IPS DF 4.7 (cell line): Measurements from ENCODE around the gene GRPEL2.

ENCODE experiments used
- DNase-seq: peaks from one replicate; pipeline ENCODE4 v3.0.0-alpha.2; 2013; ENCODE audit warnings: low spot score; ENCODE audit errors: extremely low read depth

Gene GRPEL2

GRCh38 chr5:149319174-149319573 lies 26.1 kb upstream of the GRPEL2 start:
- DNase-seq, result no peak

- DNase-seq, result no peak
Observed at GRCh38 chr5:149320791-149321330, 24.4 kb upstream of the GRPEL2 start.

- DNase-seq, result no peak
Observed at GRCh38 chr5:149322518-149322917, 22.8 kb upstream of the GRPEL2 start.

DNA sequence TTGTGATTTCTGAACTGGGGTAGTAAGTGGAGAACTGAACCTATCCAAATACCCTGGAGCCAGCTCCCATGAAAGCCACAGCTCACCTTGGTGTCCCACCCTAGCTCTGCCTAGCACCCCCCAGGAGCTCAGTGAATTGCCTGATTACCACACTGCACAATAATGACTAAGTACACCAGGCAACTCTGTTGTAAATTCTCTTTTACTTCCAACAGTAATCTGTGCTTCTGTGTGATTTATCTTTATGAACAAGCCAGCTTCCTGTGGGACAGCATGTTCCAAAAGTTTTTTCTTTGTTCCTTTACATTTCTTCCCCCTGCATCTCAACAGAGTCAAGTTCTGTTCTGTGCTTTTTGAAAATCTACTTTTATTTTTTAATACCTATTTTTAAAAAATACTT lies 22.1 kb upstream of the GRPEL2 start:
- no peak for DNase-seq

DNA sequence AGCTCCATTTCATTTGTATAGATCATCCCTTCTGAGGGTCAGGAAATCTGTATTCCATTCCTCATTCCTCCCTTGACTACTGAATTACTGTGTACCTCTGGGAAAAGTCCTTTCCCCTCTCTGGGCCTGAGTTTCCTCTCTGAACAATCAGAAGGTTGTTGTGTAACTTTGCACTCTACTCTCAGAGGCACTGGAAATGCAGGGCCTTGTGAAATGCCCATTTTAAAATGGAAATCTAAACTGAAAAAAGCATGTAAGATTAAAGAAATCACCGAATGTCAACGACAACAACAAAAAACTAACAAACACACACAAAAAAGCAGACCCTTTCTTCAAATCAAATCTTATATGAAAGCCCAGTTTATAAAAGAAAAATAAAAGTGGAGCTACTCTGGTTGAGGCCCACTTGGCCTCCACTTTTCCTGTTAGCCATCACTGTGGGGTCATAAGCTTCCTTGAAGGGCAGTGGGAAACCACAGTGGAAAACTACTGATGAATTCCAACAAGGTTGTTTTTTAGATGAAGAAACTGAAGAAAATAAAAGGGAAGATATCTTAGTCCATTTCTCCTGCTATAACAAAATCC lies 21.6 kb upstream of the GRPEL2 start:
- no peak for DNase-seq

DNA sequence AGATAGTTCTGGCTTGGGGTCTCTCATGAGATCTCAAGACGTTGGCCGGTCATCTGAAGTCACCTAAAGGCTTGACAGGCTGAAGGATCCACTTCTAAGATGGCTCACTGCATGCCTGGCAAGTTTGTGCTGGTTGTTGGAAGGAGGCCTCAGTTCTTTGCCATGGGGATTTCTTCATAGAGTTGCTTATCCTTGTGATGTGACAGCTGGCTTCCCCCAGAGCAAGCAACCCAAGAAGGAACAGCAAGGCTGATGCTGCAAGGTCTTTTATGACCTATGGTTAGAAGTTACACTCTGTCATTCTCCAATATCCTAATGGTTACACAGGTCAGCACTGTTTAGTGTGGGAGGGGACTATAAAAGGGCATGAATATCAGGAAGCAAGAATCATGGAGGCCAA lies 20.7 kb upstream of the GRPEL2 start:
- no peak for DNase-seq

- DNase-seq, result no peak
Observed at GRCh38 chr5:149325166-149325735, 20.0 kb upstream of the GRPEL2 start.

DNA sequence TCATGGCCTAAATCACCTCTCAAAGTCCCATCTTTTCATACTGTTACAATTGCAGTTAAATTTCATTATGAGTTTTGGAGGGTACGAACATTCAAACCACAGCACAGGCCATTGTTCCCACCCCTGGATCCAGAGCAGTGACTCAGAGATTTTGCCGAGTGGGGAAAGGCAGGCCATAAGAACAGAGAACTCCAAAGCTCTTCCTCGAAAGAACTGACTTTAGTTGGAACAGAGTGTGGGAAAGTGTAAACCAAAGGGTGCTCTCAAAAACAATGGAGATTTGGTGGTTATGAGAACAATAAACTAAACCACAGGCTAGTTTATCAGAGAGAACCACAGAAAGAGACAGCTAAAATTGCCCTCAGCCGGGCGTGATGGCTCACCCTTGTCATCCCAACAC lies 19.4 kb upstream of the GRPEL2 start:
- DNase-seq, result no peak

DNA sequence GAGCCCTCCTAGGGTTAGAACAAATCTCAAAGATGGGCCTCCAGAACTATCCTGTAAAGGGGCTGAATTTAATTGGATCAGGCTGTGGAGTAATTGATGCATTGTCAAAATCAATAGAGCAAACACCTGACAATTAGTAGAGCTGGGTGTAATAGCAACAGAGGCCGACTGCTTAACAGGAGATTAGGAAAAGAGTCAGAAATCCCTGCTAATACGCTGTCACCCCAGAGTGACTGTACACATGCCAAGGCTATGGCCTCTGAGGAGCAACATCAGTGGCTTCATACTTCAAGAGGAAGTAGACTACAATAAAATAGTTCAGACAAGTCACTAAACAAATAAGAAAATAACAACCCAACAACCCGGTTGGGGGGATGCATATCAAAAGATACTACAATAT lies 18.7 kb upstream of the GRPEL2 start:
- DNase-seq, result no peak

DNA sequence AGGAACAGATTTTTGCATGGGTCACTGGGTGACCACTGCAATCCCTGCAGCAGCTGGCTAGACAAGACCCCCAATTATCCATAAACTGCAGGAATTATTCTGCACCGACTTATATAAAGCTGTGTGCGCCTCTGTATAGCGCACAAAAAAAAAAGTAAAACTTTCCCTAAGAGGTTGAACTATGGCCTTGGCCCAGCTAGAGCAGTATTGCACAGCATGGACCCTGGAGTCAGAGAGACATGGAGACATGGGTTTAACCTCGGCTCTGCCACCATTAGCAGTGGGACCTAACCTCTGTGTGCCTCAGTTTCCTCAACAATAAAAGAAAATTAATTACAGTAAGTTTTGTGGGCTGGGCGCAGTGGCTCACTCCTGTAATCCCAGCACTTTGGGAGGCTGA lies 17.1 kb upstream of the GRPEL2 start:
- DNase-seq, result no peak

GRCh38 chr5:149333711-149334443 lies 11.4 kb upstream of the GRPEL2 start:
- no peak for DNase-seq

DNA sequence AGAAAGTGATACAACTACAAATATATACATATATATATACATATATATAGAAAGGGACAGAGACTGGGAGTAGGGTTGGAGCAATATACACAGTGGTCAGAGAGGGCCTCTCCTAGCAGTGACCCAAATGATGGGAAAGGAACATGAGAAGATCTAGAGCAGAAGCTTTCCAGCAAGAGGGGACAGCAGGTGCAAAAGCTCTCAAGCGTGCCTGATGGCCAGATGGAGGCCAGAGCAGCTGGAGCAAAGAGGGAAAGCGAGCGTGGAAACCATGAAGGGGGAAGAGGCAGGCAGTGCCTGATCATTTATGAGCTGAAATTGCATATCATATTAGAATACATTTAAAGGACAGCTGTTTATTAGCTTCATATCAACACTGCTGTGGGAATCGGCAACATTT lies 7.6 kb upstream of the GRPEL2 start:
- DNase-seq, result no peak

GRCh38 chr5:149338364-149338763 lies 6.9 kb upstream of the GRPEL2 start:
- DNase-seq, result no peak

DNA sequence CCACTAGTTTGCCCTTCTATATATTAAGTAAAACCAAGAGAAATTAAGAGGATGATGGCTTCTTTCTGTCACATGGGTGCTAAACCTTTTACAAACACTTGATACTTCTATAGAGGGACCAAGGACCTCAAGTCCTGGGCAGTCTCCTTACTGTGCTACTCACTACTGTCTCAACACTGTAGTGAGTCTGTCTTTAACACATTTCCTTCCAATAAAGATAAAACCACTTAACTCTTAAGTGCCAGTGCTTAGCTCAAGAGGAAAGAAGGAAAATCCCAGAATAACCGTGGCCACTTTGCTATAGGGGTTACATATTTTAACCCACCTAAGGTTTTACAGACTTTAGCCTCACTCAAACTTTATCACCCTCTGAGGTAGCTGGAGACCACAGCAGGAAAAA lies 4.4 kb upstream of the GRPEL2 start:
- DNase-seq, result no peak

DNA sequence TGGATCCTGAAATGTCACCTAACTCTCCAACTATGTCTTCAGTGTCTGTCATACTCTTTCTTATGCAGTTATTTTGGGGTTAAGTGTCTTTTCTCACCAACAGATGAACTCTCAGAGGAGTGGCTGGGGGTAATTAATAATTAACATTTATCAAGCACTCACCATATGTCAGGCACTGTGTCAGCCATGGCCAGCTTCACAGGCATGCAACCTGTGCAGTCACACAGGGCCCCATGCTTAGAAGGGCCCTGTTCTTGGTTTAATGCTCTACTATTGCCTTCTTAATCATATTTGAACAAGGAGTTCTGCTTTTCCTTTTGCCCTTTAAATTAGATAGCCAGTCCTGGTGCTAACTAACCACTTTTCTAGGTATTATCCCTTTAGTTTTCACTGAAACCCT lies 3.4 kb upstream of the GRPEL2 start:
- DNase-seq, result no peak

DNA sequence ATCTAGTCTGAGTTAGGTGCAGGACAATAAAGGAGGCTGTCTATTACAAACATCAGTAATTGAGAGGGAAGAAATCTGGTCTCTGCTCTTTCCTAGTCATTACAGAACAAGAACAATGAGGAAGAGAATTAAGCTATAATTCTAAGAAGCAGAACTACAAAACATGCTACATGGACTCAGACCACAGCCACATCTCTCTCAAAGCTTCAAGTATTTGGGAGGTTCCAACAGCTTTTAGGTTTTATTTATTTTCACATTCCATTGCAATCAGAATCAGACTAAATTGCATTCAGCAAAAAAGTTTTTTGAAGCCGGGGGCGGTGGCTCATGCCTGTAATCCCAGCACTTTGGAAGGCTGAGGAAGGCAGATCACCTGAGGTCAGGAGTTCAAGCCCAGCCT lies 1.1 kb upstream of the GRPEL2 start:
- no peak for DNase-seq

DNA sequence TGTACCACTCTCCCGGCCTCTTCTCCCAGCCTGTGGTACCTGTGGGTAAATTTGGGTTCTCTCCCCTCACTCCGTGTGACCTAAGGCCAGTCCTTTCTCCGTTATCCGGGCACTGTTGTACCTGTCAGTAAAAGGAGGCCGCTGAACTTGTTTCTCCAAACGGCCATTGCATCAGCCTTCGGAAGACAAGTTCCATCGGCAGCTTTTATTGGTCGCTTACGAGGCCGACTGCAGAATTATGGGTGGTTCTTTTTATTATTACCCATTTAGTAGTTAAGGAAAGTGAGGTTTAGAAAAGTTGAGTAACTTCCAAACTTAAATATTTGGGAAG lies 558 bp downstream of the GRPEL2 start:
- DNase-seq, result no peak

GRCh38 chr5:149348518-149348917 lies 3.2 kb downstream of the GRPEL2 start:
- no peak for DNase-seq

DNA sequence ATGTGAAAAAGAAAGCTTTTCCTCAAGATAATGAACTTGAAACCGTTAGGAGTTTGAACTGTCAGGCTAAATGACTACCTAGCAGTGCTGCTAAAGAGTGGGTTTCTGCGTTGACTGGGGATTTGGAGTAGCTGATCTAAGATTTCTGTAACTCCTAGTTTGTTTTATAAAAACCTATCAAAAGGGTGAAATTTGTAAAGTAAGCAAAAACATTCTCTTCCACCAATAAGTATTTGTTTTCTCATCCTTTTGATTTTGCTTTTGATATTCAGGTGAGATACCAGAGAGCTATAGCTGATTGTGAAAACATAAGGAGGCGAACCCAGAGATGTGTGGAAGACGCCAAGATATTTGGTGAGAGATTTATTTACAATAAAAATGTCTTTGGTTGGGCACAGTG lies 4.1 kb downstream of the GRPEL2 start:
- DNase-seq, result no peak

DNA sequence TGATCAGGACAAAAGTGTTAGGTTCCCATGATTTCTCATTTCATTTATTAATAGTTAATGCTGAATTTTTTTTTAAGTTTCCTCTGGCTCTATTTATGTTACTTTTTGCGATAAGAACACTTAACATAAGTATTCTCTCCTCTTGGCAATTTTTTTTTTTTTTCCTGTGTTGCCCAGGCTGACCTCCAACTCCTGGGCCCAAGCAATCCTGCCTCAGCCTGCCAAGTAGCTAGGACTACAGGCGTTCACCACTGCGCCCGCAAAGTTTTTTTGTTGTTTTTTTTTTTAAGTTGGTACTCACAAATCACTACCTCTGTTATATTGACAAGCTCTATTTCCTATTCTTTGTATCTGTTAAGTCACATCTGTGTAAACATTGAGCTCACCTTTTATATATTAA lies 6.9 kb downstream of the GRPEL2 start:
- DNase-seq, result no peak

DNA sequence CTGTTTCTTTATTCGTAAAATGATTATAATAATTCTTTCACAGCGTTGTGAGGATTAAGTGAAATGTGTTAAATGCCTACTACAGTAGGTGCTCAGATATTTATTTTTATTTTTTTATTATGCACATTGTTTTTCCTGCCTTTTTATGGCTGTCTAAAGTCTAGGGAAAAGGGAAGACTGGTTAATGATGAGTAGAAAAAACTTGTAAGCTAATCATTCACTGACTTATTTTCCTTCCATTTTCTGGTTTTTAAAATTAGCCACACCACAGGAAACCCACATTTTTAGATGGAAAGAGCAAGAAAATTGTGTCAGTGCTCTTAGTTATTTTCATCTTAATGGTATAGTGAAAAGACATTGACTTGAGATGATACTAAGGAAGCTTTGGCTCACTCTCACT lies 8.6 kb downstream of the GRPEL2 start:
- no peak for DNase-seq

DNA sequence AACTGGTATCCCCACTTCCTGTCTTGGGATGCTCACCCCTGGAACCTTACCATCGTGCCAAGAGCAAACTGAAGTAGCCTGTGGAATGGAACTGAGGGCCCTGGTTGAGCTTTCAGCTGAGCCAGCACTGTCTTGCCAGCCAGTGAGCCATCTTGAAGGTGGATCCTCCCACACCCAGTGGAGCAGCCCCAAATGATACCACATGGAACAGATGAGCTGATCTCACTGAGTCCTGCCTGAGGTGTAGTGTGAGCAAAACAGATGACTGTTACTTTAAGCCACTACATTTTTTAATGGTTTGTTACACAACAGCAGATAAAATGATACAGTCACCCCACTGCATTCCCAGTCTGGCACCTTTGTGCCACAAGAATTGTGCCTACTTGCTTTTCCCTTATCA lies 10.4 kb downstream of the GRPEL2 start:
- DNase-seq, result no peak

- DNase-seq, result no peak
Observed at GRCh38 chr5:149356391-149356790, 11.1 kb downstream of the GRPEL2 start.
